ENCODE measurements around the gene HDAC5.
A peak's percentile ranks its signal among the peaks of the same experiment; 100 is the strongest.

HDAC5 gene

GRCh38 chr17:44119798-44120197 is 3.6 kb downstream of the HDAC5 start:
- Histone ChIP-seq H3K79me1 (ENCODE audit: low read depth, low read length) (peaks cover 8% of the 10 kb centered on the region), H2BK120ac (ENCODE audit: low read depth, low read length) (no peak overlapping the region), H3K4me2 (ENCODE audit: insufficient read depth, low read length, poor library complexity, severe bottlenecking) (no peak overlapping the region), H3K9me3 (replicated peaks in 1 of 2; ENCODE audit: control insufficient read depth in 2 of 2, insufficient read depth in 1 of 2, low read depth in 1 of 2, low read length in 2 of 2) (no peaks in the 10 kb centered on the region), H4K8ac (ENCODE audit: low read depth, low read length) (no peak overlapping the region), H3K4me1 (ENCODE audit: control insufficient read depth in 2 of 2, insufficient read depth in 1 of 2, low read depth in 1 of 2, low read length in 2 of 2) (peaks cover 16 to 31% of the 10 kb centered on the region in 2 donors), H3K27ac (replicated peaks; ENCODE audit: low read length) (no peak overlapping the region), H2BK12ac (ENCODE audit: low read length) (no peak overlapping the region), H3K27me3 (ENCODE audit: control insufficient read depth in 3 of 3, insufficient read depth in 3 of 3, low read depth in 1 of 3, low read length in 3 of 3) (no peaks in the 10 kb centered on the region), H3K14ac (ENCODE audit: low read length) (no peak overlapping the region), H3K36me3 (replicated peaks in 1 of 2; ENCODE audit: control insufficient read depth in 2 of 2, insufficient read depth in 2 of 2, low read length in 2 of 2) (peaks cover 0 to 9% of the 10 kb centered on the region in 2 donors), H3K4me3 (ENCODE audit: low read length in 2 of 2) (no peak overlapping the region), H2AK5ac (ENCODE audit: low read depth, low read length) (no peak overlapping the region), H4K91ac (ENCODE audit: low read depth, low read length, poor library complexity) (no peak overlapping the region), H2AFZ (ENCODE audit: low read length) (no peak overlapping the region), H3K23ac (ENCODE audit: low read depth, low read length, poor library complexity) (no peak overlapping the region), H3K9ac (ENCODE audit: low read depth, low read length, poor library complexity) (no peak overlapping the region), H3K18ac (ENCODE audit: low read length) (no peak overlapping the region), H2BK5ac (ENCODE audit: low read length) (no peak overlapping the region), H3K4ac (ENCODE audit: low read length) (no peak overlapping the region), H2BK15ac (ENCODE audit: low read length) (no peak overlapping the region)
- DNase-seq (ENCODE audit: low spot score) = no peak
- WGBS, 2 donors (ENCODE audit: extremely low coverage in 2 of 2, insufficient read length in 2 of 2, insufficient replicate concordance in 1 of 2) = no CpG with 5 or more reads among the region's 2 CpGs

DNA sequence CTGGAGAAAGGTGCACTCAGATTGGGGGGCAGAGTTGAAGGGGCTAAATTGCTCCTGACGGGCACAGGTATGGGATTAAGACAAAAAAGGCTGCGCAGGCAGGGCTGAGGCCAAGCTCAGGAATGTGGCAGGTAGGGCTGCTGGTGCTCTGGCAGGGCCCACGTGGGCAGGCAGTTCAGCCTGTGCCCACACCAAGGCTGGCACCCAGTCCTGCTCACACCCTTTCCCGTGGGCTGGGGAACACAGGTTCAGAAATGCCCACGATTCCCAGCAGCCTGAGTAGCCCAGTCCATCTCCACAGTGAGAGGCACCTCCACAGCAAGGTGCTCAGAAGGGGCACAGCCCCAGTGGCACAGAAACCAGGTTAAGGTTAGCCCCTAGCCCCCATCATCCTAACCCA is 4.4 kb downstream of the HDAC5 start:
- Histone ChIP-seq H3K4ac (ENCODE audit: low read length) (peak overlapping the region; percentile 41), H3K18ac (ENCODE audit: low read length) (peak overlapping the region; percentile 49), H2BK120ac (ENCODE audit: low read depth, low read length) (no peak overlapping the region), H3K4me3 (ENCODE audit: low read length in 2 of 2) (no peak overlapping the region), H3K36me3 (replicated peaks in 1 of 2; ENCODE audit: control insufficient read depth in 2 of 2, insufficient read depth in 2 of 2, low read length in 2 of 2) (peaks cover 0 to 9% of the 10 kb centered on the region in 2 donors), H2AFZ (ENCODE audit: low read length) (no peak overlapping the region), H4K91ac (ENCODE audit: low read depth, low read length, poor library complexity) (peak overlapping the region; percentile 8), H2AK5ac (ENCODE audit: low read depth, low read length) (peak overlapping the region; percentile 47), H4K8ac (ENCODE audit: low read depth, low read length) (no peak overlapping the region), H3K4me1 (ENCODE audit: control insufficient read depth in 2 of 2, insufficient read depth in 1 of 2, low read depth in 1 of 2, low read length in 2 of 2) (peaks cover 15 to 31% of the 10 kb centered on the region in 2 donors), H2BK12ac (ENCODE audit: low read length) (no peak overlapping the region), H3K79me1 (ENCODE audit: low read depth, low read length) (peaks cover 10% of the 10 kb centered on the region), H2BK5ac (ENCODE audit: low read length) (no peak overlapping the region), H3K9me3 (replicated peaks in 1 of 2; ENCODE audit: control insufficient read depth in 2 of 2, insufficient read depth in 1 of 2, low read depth in 1 of 2, low read length in 2 of 2) (no peaks in the 10 kb centered on the region), H3K14ac (ENCODE audit: low read length) (no peak overlapping the region), H2BK15ac (ENCODE audit: low read length) (no peak overlapping the region), H3K9ac (ENCODE audit: low read depth, low read length, poor library complexity) (peak overlapping the region; percentile 55), H3K23ac (ENCODE audit: low read depth, low read length, poor library complexity) (peak overlapping the region; percentile 4), H3K27me3 (ENCODE audit: control insufficient read depth in 3 of 3, insufficient read depth in 3 of 3, low read depth in 1 of 3, low read length in 3 of 3) (no peaks in the 10 kb centered on the region), H3K4me2 (ENCODE audit: insufficient read depth, low read length, poor library complexity, severe bottlenecking) (no peak overlapping the region), H3K27ac (replicated peaks; ENCODE audit: low read length) (no peak overlapping the region)
- DNase-seq (ENCODE audit: low spot score) = no peak
- WGBS, 2 donors (ENCODE audit: extremely low coverage in 2 of 2, insufficient read length in 2 of 2, insufficient replicate concordance in 1 of 2) = no CpG with 5 or more reads among the region's 5 CpGs

GRCh38 chr17:44118427-44119050 is 4.9 kb downstream of the HDAC5 start:
- Histone ChIP-seq H2BK12ac (ENCODE audit: low read length) (no peak overlapping the region), H2AK5ac (ENCODE audit: low read depth, low read length) (no peak overlapping the region), H3K27me3 (ENCODE audit: control insufficient read depth in 3 of 3, insufficient read depth in 3 of 3, low read depth in 1 of 3, low read length in 3 of 3) (no peaks in the 10 kb centered on the region), H3K14ac (ENCODE audit: low read length) (no peak overlapping the region), H3K4me2 (ENCODE audit: insufficient read depth, low read length, poor library complexity, severe bottlenecking) (no peak overlapping the region), H3K23ac (ENCODE audit: low read depth, low read length, poor library complexity) (no peak overlapping the region), H3K27ac (replicated peaks; ENCODE audit: low read length) (no peak overlapping the region), H2BK120ac (ENCODE audit: low read depth, low read length) (no peak overlapping the region), H3K18ac (ENCODE audit: low read length) (no peak overlapping the region), H3K9ac (ENCODE audit: low read depth, low read length, poor library complexity) (no peak overlapping the region), H3K4ac (ENCODE audit: low read length) (no peak overlapping the region), H4K8ac (ENCODE audit: low read depth, low read length) (no peak overlapping the region), H2BK5ac (ENCODE audit: low read length) (no peak overlapping the region), H2AFZ (ENCODE audit: low read length) (no peak overlapping the region), H3K9me3 (replicated peaks in 1 of 2; ENCODE audit: control insufficient read depth in 2 of 2, insufficient read depth in 1 of 2, low read depth in 1 of 2, low read length in 2 of 2) (no peaks in the 10 kb centered on the region), H3K4me1 (ENCODE audit: control insufficient read depth in 2 of 2, insufficient read depth in 1 of 2, low read depth in 1 of 2, low read length in 2 of 2) (peaks cover 14 to 29% of the 10 kb centered on the region in 2 donors), H3K36me3 (replicated peaks in 1 of 2; ENCODE audit: control insufficient read depth in 2 of 2, insufficient read depth in 2 of 2, low read length in 2 of 2) (peaks cover 0 to 9% of the 10 kb centered on the region in 2 donors), H2BK15ac (ENCODE audit: low read length) (no peak overlapping the region), H3K4me3 (ENCODE audit: low read length in 2 of 2) (no peak overlapping the region), H3K79me1 (ENCODE audit: low read depth, low read length) (peaks cover 10% of the 10 kb centered on the region), H4K91ac (ENCODE audit: low read depth, low read length, poor library complexity) (no peak overlapping the region)
- DNase-seq (ENCODE audit: low spot score) = no peak
- WGBS, 2 donors (ENCODE audit: extremely low coverage in 2 of 2, insufficient read length in 2 of 2, insufficient replicate concordance in 1 of 2) = no CpG with 5 or more reads among the region's 10 CpGs

DNA sequence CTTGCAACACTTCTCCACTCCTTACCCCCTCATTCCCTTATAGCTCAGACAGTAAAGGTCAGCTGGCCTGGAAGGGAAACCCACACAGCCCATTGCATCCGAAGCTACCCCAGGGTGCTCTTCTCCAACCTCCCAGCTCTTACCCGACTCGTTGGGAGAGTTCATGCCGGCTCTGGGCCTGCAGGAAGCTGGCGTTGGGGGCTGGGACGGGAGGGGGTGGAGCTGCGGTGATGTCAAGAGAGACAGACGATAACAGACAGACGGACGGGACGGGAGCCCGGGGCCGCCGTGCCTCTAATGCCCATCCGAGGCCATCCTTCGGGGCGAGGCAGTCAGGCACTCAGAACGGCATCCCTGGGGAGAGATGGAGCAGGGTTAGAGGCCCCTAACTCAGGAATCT is 6.1 kb downstream of the HDAC5 start:
- no peak overlapping the region for H2BK15ac ChIP-seq (ENCODE audit: low read length)
- H4K8ac ChIP-seq (ENCODE audit: low read depth, low read length) = no peak overlapping the region
- WGBS, 2 donors (ENCODE audit: extremely low coverage in 2 of 2, insufficient read length in 2 of 2, insufficient replicate concordance in 1 of 2) = no CpG with 5 or more reads among the region's 18 CpGs
- no peak overlapping the region for H2BK120ac ChIP-seq (ENCODE audit: low read depth, low read length)
- H3K9me3 ChIP-seq (replicated peaks in 1 of 2; ENCODE audit: control insufficient read depth in 2 of 2, insufficient read depth in 1 of 2, low read depth in 1 of 2, low read length in 2 of 2) = no peaks in the 10 kb centered on the region
- H3K79me1 ChIP-seq (ENCODE audit: low read depth, low read length) = peaks cover 7% of the 10 kb centered on the region
- no peak for DNase-seq (ENCODE audit: low spot score)
- H4K91ac ChIP-seq (ENCODE audit: low read depth, low read length, poor library complexity) = no peak overlapping the region
- no peak overlapping the region for H3K4me2 ChIP-seq (ENCODE audit: insufficient read depth, low read length, poor library complexity, severe bottlenecking)
- no peak overlapping the region for H2AFZ ChIP-seq (ENCODE audit: low read length)
- peak overlapping the region; percentile 17 for H2AK5ac ChIP-seq (ENCODE audit: low read depth, low read length)
- H3K18ac ChIP-seq (ENCODE audit: low read length) = no peak overlapping the region
- H3K4me1 ChIP-seq (ENCODE audit: control insufficient read depth in 2 of 2, insufficient read depth in 1 of 2, low read depth in 1 of 2, low read length in 2 of 2) = peaks cover 11 to 28% of the 10 kb centered on the region in 2 donors
- H3K14ac ChIP-seq (ENCODE audit: low read length) = no peak overlapping the region
- H3K4ac ChIP-seq (ENCODE audit: low read length) = no peak overlapping the region
- H3K36me3 ChIP-seq (replicated peaks in 1 of 2; ENCODE audit: control insufficient read depth in 2 of 2, insufficient read depth in 2 of 2, low read length in 2 of 2) = peaks cover 0 to 9% of the 10 kb centered on the region in 2 donors
- no peak overlapping the region for H2BK5ac ChIP-seq (ENCODE audit: low read length)
- H2BK12ac ChIP-seq (ENCODE audit: low read length) = no peak overlapping the region
- no peak overlapping the region for H3K9ac ChIP-seq (ENCODE audit: low read depth, low read length, poor library complexity)
- H3K23ac ChIP-seq (ENCODE audit: low read depth, low read length, poor library complexity) = no peak overlapping the region
- H3K27ac ChIP-seq (replicated peaks; ENCODE audit: low read length) = no peak overlapping the region
- no peak overlapping the region for H3K4me3 ChIP-seq (ENCODE audit: low read length in 2 of 2)
- no peaks in the 10 kb centered on the region for H3K27me3 ChIP-seq (ENCODE audit: control insufficient read depth in 3 of 3, insufficient read depth in 3 of 3, low read depth in 1 of 3, low read length in 3 of 3)
